Panc1 (cell line): ENCODE measurements around the gene THPO. TPM values are rescaled to one million over a fixed set of nuclear protein-coding genes. Genes with fewer than 3 reads are reported as not detected.

ENCODE experiments used
- ATAC-seq: fragments of 200-7000 bp; cut with Tn5 transposase; 2 replicates; pipeline ENCODE4 v1.9.1; 2020; ENCODE audit warnings: mild to moderate bottlenecking, moderate library complexity
- BruUV-seq: library from RNA; stranded (reverse); fragments of 400-500 nt; replicated peaks from 2 replicates; lab custom pipeline; 2021; lab: Mats Ljungman, UMichigan
- CTCF ChIA-PET: fragments of 300-600 bp; sonication (Branson Sonifier 250); formaldehyde crosslinking; loops from one replicate; lab custom pipeline; 2022; ENCODE audit warnings: antibody characterized with exemption; lab: Charles Lee
- POLR2A ChIA-PET: fragments of 300-600 bp; sonication (Branson Sonifier 250); formaldehyde crosslinking; loops from one replicate; lab custom pipeline; 2022; ENCODE audit warnings: antibody characterized with exemption; lab: Charles Lee
- DNase-seq: peaks from one replicate; pipeline ENCODE4 v3.0.0-alpha.2; 2010; ENCODE audit warnings: low read depth, low spot score
- H3K27ac ChIP-seq: 2 replicates; pipeline ENCODE4 v1.5.1; 2011; ENCODE audit warnings: mild to moderate bottlenecking, low read length, inconsistent platforms
- H3K27me3 ChIP-seq: fragments of 200-500 bp; sonication (Bioruptor generic); 2 replicates; pipeline ENCODE4 v1.6.0; 2014; ENCODE audit warnings: low read length, inconsistent platforms; ENCODE audit not compliant: control insufficient read depth, insufficient read depth
- H3K36me3 ChIP-seq: fragments of 200-500 bp; sonication (Bioruptor generic); 2 replicates; pipeline ENCODE4 v1.5.1; 2014; ENCODE audit warnings: inconsistent platforms, mild to moderate bottlenecking, low read length, moderate library complexity; ENCODE audit not compliant: control insufficient read depth, insufficient read depth
- H3K4me1 ChIP-seq: 2 replicates; pipeline ENCODE4 v1.5.1; 2011; ENCODE audit warnings: inconsistent platforms, mild to moderate bottlenecking, low read length, moderate library complexity; ENCODE audit not compliant: control insufficient read depth, insufficient read depth
- H3K4me3 ChIP-seq, 2 experiments: 2 replicates each; pipeline ENCODE4 v1.5.1; 2011 to 2012; ENCODE audit warnings: low read depth in 2 of 2, low read length in 2 of 2, mild to moderate bottlenecking in 2 of 2, inconsistent platforms in 1 of 2, moderate library complexity in 1 of 2
- H3K9me3 ChIP-seq: fragments of 200-500 bp; sonication (Bioruptor generic); 2 replicates; pipeline ENCODE4 v1.5.1; 2014; ENCODE audit warnings: low read depth, mild to moderate bottlenecking, inconsistent platforms, low read length, moderate library complexity; ENCODE audit not compliant: control insufficient read depth, insufficient read depth
- POLR2AphosphoS5 ChIP-seq: IDR thresholded peaks from 2 replicates; pipeline ENCODE4 v1.6.1; 2012; ENCODE audit warnings: mild to moderate bottlenecking, low read depth, low read length, moderate library complexity
- SIN3A ChIP-seq: IDR thresholded peaks from 2 replicates; pipeline ENCODE4 v1.6.1; 2012; ENCODE audit warnings: low read depth, mild to moderate bottlenecking, low read length, moderate library complexity, borderline replicate concordance; ENCODE audit not compliant: insufficient read depth
- TCF7L2 ChIP-seq: IDR thresholded peaks from 2 replicates; pipeline ENCODE4 v1.6.1; 2011; ENCODE audit warnings: mild to moderate bottlenecking, low read depth, low read length, inconsistent platforms
- in situ Hi-C: cut with HindIII; loops from 2 replicates; pipeline ENCODE4 v1.10.0; 2016; ENCODE audit warnings: low sequenced_read_pairs, low pct_unique_long_range_greater_than_20kb
- intact Hi-C: fragments of 100-400 bp; cut with micrococcal nuclease; formaldehyde crosslinking; loops from one replicate; pipeline ENCODE4 v1.10.0; 2022; ENCODE audit not compliant: unreplicated experiment
- total RNA-seq: library from RNA; stranded (reverse); gene quantifications from one replicate; pipeline ENCODE4 v1.2.1, GENCODE V29; 2021; ENCODE audit not compliant: unreplicated experiment
- TF ChIP-seq, protein P1 (sequence below), 2 experiments: IDR thresholded peaks; 2 replicates each; pipeline ENCODE4 v1.6.1; 2011 to 2012; ENCODE audit warnings: low read depth in 2 of 2, control low read depth in 1 of 2, low read length in 1 of 2, mild to moderate bottlenecking in 1 of 2, moderate library complexity in 1 of 2; ENCODE audit not compliant: insufficient read depth in 1 of 2
- TF ChIP-seq, protein P2 (sequence below): fragments of 450-650 bp; IDR thresholded peaks from 2 replicates; pipeline ENCODE4 v1.5.1; 2017; ENCODE audit warnings: mild to moderate bottlenecking

THPO gene
- total RNA-seq, 1 experiment from 2014 or later, result not detected

DNA sequence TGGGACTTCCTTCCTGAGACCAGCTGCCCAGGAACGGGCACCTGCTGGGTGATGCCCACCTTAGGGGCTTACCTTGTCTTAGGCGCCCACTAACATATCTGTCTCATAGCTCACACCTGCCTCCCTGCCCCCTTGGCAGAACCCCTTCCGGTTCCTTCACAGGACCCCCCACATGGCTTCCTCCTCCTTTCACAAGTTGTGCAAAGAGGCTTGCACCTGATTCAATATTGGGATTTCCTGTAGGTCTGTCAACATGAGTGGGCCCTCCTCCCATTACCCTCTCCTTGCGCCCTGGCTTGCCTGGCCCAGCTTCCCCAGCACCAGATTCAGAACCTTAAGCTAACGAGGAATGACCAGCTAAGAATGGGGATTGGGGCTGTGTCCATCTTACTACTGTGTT is 633 bp downstream of the THPO start:
- ChIA-PET CTCF (interaction anchor here (0.7 kb wide), 1 partner anchor 138 kb away, joined by 3 read pairs; no protein-coding TSS in a partner anchor), POLR2A (no interaction called here)
- Histone ChIP-seq H3K36me3 (no peaks in the 10 kb centered on the region), H3K27me3 (peaks cover 16% of the 10 kb centered on the region), H3K4me1 (no peaks in the 10 kb centered on the region), H3K27ac (no peak overlapping the region), H3K9me3 (no peaks in the 10 kb centered on the region), H3K4me3 (no peak overlapping the region)
- ATAC-seq (no peak), DNase-seq (no peak)
- intact Hi-C loops (loop anchor here (10.0 kb wide), 1 partner anchor 137 kb away; no protein-coding TSS in a partner anchor), in situ Hi-C loops (no loop called here)
- no TSS peak for BruUV-seq
- TF ChIP-seq POLR2AphosphoS5 (no peak), TCF7L2 (no peak), SIN3A (no peak)
- TF ChIP-seq, protein P1, sequence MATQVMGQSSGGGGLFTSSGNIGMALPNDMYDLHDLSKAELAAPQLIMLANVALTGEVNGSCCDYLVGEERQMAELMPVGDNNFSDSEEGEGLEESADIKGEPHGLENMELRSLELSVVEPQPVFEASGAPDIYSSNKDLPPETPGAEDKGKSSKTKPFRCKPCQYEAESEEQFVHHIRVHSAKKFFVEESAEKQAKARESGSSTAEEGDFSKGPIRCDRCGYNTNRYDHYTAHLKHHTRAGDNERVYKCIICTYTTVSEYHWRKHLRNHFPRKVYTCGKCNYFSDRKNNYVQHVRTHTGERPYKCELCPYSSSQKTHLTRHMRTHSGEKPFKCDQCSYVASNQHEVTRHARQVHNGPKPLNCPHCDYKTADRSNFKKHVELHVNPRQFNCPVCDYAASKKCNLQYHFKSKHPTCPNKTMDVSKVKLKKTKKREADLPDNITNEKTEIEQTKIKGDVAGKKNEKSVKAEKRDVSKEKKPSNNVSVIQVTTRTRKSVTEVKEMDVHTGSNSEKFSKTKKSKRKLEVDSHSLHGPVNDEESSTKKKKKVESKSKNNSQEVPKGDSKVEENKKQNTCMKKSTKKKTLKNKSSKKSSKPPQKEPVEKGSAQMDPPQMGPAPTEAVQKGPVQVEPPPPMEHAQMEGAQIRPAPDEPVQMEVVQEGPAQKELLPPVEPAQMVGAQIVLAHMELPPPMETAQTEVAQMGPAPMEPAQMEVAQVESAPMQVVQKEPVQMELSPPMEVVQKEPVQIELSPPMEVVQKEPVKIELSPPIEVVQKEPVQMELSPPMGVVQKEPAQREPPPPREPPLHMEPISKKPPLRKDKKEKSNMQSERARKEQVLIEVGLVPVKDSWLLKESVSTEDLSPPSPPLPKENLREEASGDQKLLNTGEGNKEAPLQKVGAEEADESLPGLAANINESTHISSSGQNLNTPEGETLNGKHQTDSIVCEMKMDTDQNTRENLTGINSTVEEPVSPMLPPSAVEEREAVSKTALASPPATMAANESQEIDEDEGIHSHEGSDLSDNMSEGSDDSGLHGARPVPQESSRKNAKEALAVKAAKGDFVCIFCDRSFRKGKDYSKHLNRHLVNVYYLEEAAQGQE (IDR thresholded peaks at IDR 0.05; ENCODE audit: insufficient read depth in 1 of 2, low read depth in 2 of 2, low read length in 1 of 2), result no peak
- TF ChIP-seq, protein P2, sequence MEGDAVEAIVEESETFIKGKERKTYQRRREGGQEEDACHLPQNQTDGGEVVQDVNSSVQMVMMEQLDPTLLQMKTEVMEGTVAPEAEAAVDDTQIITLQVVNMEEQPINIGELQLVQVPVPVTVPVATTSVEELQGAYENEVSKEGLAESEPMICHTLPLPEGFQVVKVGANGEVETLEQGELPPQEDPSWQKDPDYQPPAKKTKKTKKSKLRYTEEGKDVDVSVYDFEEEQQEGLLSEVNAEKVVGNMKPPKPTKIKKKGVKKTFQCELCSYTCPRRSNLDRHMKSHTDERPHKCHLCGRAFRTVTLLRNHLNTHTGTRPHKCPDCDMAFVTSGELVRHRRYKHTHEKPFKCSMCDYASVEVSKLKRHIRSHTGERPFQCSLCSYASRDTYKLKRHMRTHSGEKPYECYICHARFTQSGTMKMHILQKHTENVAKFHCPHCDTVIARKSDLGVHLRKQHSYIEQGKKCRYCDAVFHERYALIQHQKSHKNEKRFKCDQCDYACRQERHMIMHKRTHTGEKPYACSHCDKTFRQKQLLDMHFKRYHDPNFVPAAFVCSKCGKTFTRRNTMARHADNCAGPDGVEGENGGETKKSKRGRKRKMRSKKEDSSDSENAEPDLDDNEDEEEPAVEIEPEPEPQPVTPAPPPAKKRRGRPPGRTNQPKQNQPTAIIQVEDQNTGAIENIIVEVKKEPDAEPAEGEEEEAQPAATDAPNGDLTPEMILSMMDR, result no peak

DNA sequence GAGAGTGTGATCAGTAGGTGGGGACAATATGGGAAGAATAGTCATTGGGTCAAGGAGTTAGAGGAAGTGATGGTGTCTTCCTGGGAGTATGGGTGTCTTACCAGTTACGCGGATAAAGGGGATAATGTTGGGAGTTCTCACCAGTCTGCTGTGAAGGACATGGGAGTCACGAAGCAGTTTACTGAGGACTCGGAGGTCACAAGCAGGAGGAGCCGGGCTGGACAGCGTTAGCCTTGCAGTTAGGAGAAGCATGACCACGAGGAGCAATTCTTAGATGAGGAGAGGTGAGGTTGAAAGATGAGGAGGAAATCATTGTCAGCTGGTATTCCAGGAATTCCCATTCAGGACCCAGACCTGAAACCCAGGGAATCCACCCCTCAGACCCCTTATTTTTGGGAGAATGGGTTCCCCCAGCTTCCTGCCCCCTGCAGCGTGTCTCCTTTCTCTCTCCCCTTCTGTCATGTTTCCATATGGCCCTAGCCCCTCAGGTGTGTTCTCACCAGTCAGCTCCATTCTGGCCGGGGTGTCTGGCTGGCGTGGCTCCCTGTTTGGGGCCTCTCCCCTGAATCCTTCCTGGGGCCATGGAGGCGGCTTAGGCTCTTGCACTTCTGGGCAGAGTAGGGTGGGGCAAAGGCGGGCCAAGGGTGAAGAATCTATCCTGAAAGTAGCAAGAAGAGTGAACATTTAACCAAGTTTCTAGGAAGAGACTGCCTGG is 2.1 kb downstream of the THPO start:
- BruUV-seq, result no TSS peak
- CTCF ChIA-PET, result interaction anchor here (0.7 kb wide), 1 partner anchor 155 kb away, joined by 4 read pairs; no protein-coding TSS in a partner anchor
- POLR2A ChIA-PET, result no interaction called here
- TF ChIP-seq, protein P2, result no peak
- no peak for TF ChIP-seq POLR2AphosphoS5
- no peak for TF ChIP-seq SIN3A
- TF ChIP-seq TCF7L2, result no peak
- TF ChIP-seq, protein P1 (IDR thresholded peaks at IDR 0.05; ENCODE audit: insufficient read depth in 1 of 2, low read depth in 2 of 2, low read length in 1 of 2), result no peak
- no peaks in the 10 kb centered on the region for H3K36me3 ChIP-seq
- intact Hi-C loops (loop anchor here (10.0 kb wide), 1 partner anchor 139 kb away; no protein-coding TSS in a partner anchor), in situ Hi-C loops (no loop called here)
- DNase-seq (no peak), ATAC-seq (no peak)
- no peaks in the 10 kb centered on the region for H3K9me3 ChIP-seq
- H3K27ac ChIP-seq, result no peak overlapping the region
- H3K4me3 ChIP-seq, result no peak overlapping the region
- H3K27me3 ChIP-seq, result peaks cover 16% of the 10 kb centered on the region
- H3K4me1 ChIP-seq, result peaks cover 12% of the 10 kb centered on the region
